ENCODE measurements around the gene GDPD3. TPM values are rescaled to one million over a fixed set of nuclear protein-coding genes. Genes with fewer than 3 reads are reported as not detected.

The GDPD3 gene
- total RNA-seq, 6 experiments from 2014 or later = 1.5 to 3.0 (median 2.3) TPM

GRCh38 chr16:30088237-30088831, 25.0 kb downstream of the GDPD3 start:
- H3K9me3 Mint-ChIP-seq = no peaks in the 10 kb centered on the region
- no peak for DNase-seq
- no peak overlapping the region for H3K4me3 Mint-ChIP-seq
- no peak for TF ChIP-seq CTCF (IDR thresholded peaks at IDR 0.05)
- H3K36me3 Mint-ChIP-seq (ENCODE audit: low read depth) = peaks cover 8% of the 10 kb centered on the region
- H3K27ac Mint-ChIP-seq = 0 out of 2 replicates have a peak overlapping the region, but pooled peaks have one; percentile 34
- peaks cover 2% of the 10 kb centered on the region; the same call in 1 of the 2 replicates for H3K27me3 Mint-ChIP-seq (ENCODE audit: insufficient read depth)
- H3K4me1 Mint-ChIP-seq (ENCODE audit: low read depth) = peaks cover 41% of the 10 kb centered on the region

GRCh38 chr16:30087181-30087898, 26.0 kb downstream of the GDPD3 start:
- no peak for TF ChIP-seq CTCF (IDR thresholded peaks at IDR 0.05)
- no peak for DNase-seq
- H3K27me3 Mint-ChIP-seq (ENCODE audit: insufficient read depth) = peaks cover 2% of the 10 kb centered on the region; the same call in 1 of the 2 replicates
- H3K36me3 Mint-ChIP-seq (ENCODE audit: low read depth) = peaks cover 18% of the 10 kb centered on the region
- H3K4me1 Mint-ChIP-seq (ENCODE audit: low read depth) = peaks cover 34% of the 10 kb centered on the region
- no peak overlapping the region; the same call in 1 of the 2 replicates for H3K4me3 Mint-ChIP-seq
- peak overlapping the region; percentile 51 for H3K27ac Mint-ChIP-seq
- H3K9me3 Mint-ChIP-seq = no peaks in the 10 kb centered on the region

DNA sequence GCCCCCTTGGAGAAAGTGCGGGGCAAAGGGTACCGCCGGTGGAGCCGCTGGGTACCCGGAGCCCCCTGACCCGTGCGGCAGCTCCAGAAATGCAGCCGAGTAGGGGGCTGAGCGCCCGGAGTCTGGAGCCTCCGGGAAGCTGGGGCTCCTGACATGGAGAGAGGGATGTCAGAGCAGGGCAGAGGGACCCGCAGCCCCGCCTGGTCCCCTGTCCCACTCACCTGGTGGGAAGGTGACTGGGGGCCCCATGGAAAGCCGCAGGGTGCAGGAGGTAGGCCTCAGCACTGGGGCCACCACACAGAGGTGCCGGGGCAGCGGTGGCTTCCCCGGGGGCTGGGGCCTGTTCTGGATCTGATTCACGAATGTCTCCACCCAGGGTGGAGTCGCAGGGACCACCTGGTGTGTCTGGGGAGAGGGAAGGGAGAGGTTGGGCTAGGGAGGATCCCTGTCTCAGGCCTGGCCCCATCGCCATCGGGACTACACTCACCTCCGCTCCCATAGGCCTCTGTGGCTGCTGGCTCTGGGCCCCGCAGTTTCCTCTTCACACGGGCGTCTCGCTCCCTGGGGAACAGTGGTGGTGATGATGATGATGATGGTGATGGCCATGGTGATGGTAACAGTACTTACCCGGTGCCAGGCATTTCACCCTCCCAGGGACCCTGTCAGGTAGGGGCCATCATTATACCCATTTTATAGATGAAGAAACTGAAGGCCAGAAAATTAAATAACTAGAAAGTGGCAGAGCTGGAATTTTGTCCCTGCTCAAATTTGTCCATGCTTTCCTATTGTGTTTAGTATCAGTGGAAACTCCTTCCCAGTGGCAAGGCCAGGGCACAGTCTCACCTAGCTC, 26.8 kb downstream of the GDPD3 start:
- no peak for DNase-seq
- TF ChIP-seq CTCF (IDR thresholded peaks at IDR 0.05) = no peak
- Mint-ChIP-seq H3K36me3 (ENCODE audit: low read depth) (peaks cover 24% of the 10 kb centered on the region), H3K27me3 (ENCODE audit: insufficient read depth) (peaks cover 2% of the 10 kb centered on the region), H3K27ac (no peak overlapping the region), H3K4me1 (ENCODE audit: low read depth) (peaks cover 26% of the 10 kb centered on the region), H3K4me3 (no peak overlapping the region), H3K9me3 (no peaks in the 10 kb centered on the region)

DNA sequence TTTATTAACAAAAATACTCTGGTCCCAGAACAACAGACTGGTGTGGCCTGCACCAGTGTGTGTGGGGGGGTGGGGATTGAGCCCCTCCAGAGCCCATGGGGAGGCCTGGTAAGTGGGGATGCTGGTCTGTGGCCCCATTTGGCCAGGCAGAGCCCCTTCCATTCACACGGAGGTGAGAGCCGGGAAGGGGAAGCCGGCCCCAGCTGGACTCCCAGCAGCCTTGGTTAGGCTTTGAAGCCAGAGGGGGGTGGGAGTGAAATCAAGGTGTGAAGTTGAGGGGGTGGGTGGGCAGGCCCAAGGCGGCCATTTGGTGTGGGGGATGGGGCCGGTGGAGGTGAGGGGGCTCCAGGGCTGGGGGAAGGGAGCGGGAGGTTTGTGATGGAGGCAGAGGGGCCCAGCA, 27.5 kb downstream of the GDPD3 start:
- Mint-ChIP-seq H3K4me1 (ENCODE audit: low read depth) (peaks cover 25% of the 10 kb centered on the region), H3K4me3 (no peak overlapping the region), H3K27me3 (ENCODE audit: insufficient read depth) (peaks cover 2% of the 10 kb centered on the region), H3K36me3 (ENCODE audit: low read depth) (peaks cover 24% of the 10 kb centered on the region), H3K9me3 (no peaks in the 10 kb centered on the region), H3K27ac (no peak overlapping the region)
- TF ChIP-seq CTCF (IDR thresholded peaks at IDR 0.05) = no peak
- no peak for DNase-seq

- Mint-ChIP-seq H3K4me3 (no peak overlapping the region), H3K36me3 (ENCODE audit: low read depth) (peaks cover 24% of the 10 kb centered on the region), H3K27me3 (ENCODE audit: insufficient read depth) (peaks cover 2% of the 10 kb centered on the region), H3K4me1 (ENCODE audit: low read depth) (peaks cover 21% of the 10 kb centered on the region), H3K9me3 (no peaks in the 10 kb centered on the region), H3K27ac (no peak overlapping the region)
- no peak for DNase-seq
- TF ChIP-seq CTCF (IDR thresholded peaks at IDR 0.05) = no peak
These were observed 28.1 kb downstream of the GDPD3 start for GRCh38 chr16:30085247-30085646.
